AG20443 (cell line): ENCODE data around the gene DFFB.

Experiments used
- DNase-seq: peaks from one replicate; pipeline ENCODE4 v3.0.0; 2012; ENCODE audit warnings: low spot score, mixed read lengths

The DFFB gene

GRCh38 chr1:3831689-3832088 is 25.6 kb upstream of the DFFB start:
- peak; percentile 67 for DNase-seq

- no peak for DNase-seq
These were observed 22.6 kb upstream of the DFFB start for GRCh38 chr1:3834701-3835100.

- no peak for DNase-seq
These were observed 20.9 kb upstream of the DFFB start for GRCh38 chr1:3836421-3836820.

GRCh38 chr1:3837200-3837599 is 20.1 kb upstream of the DFFB start:
- no peak for DNase-seq

- DNase-seq: no peak
These were observed 19.6 kb upstream of the DFFB start for GRCh38 chr1:3837685-3838084.

- DNase-seq: no peak
These were observed 18.5 kb upstream of the DFFB start for GRCh38 chr1:3838788-3839187.

GRCh38 chr1:3841491-3841890 is 15.8 kb upstream of the DFFB start:
- no peak for DNase-seq

GRCh38 chr1:3842912-3843311 is 14.4 kb upstream of the DFFB start:
- no peak for DNase-seq

- DNase-seq: no peak
These were observed 10.7 kb upstream of the DFFB start for GRCh38 chr1:3846541-3846940.

- no peak for DNase-seq
These were observed 10.2 kb upstream of the DFFB start for GRCh38 chr1:3847081-3847480.

- DNase-seq: no peak
These were observed 6.4 kb upstream of the DFFB start for GRCh38 chr1:3850857-3851256.

GRCh38 chr1:3851292-3851691 is 6.0 kb upstream of the DFFB start:
- no peak for DNase-seq

- no peak for DNase-seq
These were observed 5.2 kb upstream of the DFFB start for GRCh38 chr1:3852091-3852490.

- no peak for DNase-seq
These were observed 4.4 kb upstream of the DFFB start for GRCh38 chr1:3852711-3853485.

- no peak for DNase-seq
These were observed 484 bp downstream of the DFFB start for GRCh38 chr1:3857791-3858129.

- peak; percentile 58 for DNase-seq
These were observed 1.1 kb downstream of the DFFB start for GRCh38 chr1:3858231-3858981.

GRCh38 chr1:3863231-3863935 is 6.1 kb downstream of the DFFB start:
- no peak for DNase-seq

GRCh38 chr1:3864884-3865283 is 7.6 kb downstream of the DFFB start:
- no peak for DNase-seq

- DNase-seq: no peak
These were observed 8.4 kb downstream of the DFFB start for GRCh38 chr1:3865606-3866160.

- DNase-seq: no peak
These were observed 11.3 kb downstream of the DFFB start for GRCh38 chr1:3868464-3869006.

- no peak for DNase-seq
These were observed 12.6 kb downstream of the DFFB start for GRCh38 chr1:3869751-3870301.

GRCh38 chr1:3871451-3871805 is 14.2 kb downstream of the DFFB start:
- DNase-seq: no peak
